RKO (cell line): ENCODE results near the gene KIRREL1.

Experiments used
- DNase-seq: peaks from one replicate; pipeline ENCODE4 v3.0.0-alpha.2; 2016; ENCODE audit warnings: low spot score

The KIRREL1 gene

DNA sequence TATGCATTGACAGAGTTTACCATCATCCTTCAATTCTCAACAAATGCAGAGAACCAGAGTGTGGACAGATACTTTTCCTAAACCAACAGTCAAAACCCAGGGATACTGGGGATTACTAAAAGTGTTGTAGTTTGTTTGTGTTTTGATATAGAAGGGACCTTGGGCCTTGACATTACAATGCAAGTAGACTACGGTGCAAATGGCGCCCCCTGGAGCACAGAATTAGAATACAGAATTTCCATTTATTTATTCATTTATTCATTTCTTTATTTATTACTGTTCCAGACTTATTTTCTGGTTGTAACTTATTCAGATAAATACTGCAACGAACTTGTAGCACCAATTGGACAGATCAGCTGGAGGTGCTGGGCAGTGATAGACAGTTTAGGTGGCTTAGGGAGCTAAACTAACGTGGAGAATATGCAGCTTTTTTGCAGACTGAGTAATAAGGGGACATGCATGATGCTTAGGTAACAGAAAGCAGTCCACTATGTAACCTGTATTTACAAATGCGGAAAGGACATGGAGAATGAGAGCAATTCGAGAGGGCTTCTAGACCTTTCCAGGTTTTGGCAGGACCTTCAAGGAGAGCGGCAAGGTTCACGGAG, 42.6 kb downstream of the KIRREL1 start:
- DNase-seq = peak; percentile 52

DNA sequence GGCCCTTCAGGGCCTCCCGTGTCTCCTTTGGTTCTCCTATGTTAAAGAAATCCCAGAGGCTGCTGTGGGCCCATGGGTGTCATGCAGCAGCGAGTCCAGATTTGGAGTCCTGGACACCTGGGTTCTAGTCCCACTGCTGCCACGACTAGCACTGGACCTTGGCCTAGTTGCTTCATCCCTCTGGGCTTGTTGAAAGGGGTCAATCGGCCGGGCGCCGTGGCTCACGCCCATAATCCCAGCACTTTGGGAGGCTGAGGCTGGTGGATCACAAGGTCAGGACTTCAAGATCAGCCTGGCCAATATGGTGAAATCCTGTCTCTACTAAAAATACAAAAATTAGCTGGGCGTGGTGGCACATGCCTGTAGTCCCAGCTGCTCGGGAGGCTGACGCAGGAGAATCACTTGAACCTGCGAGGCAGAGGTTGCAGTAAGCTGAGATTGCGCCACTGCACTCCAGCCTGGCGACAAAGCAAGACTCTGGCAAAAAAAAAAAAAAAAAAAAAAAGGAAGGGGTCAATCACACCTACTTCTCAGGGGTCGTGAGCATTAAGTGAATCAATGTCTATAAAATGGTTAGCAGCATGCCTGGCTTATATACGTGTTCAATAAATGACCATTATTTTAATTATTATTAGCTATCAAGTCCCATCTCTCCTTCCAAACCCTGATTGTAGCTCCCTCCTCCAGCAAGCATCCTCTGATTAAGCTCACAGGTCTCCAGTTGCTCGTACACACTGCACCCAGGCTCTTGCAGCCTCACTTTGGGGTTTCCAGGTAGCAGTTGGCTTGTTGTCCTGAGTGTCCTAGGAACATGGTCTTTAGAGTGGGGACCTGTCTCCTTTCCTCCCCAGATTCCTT, 43.8 kb downstream of the KIRREL1 start:
- no peak for DNase-seq

DNA sequence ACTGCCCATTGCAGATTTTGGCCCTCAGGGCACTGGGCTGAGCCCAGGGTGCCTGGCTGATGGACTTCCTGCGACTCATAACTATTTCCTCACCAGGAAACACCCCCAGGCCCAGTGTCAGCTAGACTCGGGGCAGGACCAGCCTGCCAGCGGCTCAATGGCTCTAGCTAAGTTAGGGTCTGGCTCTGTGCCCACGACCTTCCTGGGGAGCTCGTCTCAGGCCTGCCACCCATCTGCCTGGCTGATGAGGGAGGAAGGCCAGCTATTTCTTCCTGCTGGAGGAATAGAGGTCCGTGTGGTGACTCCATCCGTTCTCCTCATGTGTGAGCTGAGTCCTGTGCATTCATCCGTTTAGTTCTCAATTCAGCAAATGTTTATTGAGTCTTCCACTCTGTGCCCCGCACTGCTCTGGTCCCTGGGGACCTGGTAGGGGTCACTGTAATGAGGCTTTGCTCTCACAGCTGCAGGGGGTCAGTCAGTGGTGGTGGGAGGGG, 44.5 kb downstream of the KIRREL1 start:
- no peak for DNase-seq

DNA sequence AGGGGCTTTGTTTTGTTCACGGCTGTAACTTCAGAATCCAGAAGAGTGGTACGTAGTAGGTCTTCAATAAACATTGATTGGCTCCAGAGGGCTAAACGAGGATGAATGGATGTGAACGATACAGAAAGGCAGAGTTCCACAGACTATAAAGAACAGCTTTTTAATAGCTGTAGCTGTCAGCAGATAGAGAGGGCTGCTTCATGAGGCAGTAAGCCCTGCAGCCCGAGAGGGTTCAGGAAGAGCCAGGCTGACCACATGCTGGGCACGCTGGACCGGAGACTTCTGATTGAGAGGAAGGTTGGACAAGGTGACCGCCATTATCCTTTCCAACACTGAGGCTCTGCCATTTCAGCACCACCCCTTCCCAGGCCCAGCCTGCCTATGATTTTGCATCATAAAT, 45.3 kb downstream of the KIRREL1 start:
- no peak for DNase-seq

DNA sequence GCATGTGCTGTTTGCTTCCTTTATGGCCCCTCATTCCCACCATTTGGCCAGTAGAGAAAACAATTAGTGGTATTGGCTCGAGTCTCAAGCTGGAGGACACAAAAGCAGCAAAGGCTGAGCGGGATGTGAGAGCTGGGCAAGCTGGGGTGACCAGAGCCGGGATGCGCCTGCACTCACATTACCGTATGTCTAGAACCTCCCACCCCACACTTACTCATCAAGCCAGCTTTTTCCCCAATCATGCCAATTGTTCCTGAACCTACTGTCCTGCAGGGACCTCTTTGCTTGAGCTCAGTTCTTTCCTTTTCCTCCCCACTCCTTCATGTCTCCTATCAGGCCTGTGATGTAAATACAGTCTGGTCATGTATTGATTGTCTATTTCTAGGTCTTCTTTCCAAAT, 45.9 kb downstream of the KIRREL1 start:
- DNase-seq = no peak

DNA sequence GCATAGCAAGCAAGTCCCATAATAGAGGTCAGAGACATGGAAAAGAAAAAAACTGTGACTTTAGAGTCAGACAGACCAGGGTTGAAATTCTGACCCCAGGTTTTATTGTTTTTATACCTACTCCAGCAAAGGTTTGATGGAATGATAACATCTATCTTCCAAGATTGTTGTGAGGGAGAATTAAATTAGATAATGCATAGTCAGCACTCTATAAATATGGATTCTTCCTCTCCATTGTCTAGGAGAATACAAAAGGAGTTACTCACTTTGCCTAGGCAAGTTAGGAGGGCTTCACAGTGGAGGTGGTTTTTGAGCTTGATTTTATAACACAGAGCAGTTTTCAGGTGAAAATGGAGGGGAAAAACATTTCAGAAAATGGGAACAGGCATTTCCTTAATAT, 46.9 kb downstream of the KIRREL1 start:
- DNase-seq = no peak

DNA sequence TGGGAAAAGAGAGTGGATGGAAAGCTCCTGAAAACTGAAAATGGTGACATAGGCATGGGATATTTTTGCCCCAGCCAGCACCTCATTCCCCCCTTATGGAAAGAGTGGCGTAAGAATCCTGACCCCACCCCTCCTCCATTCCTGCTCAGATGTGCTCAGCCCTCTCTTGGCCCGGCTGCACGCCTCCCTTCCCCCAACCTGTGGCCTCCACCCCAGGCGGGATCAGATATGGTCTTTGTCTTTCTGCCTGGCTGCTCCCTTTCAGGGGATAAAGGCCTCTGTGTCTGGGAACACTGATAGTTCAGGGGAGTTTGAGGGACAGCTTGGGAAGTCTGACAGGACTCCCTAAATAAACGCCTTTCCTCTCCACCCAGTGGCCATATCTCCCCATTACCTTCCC, 49.8 kb downstream of the KIRREL1 start:
- DNase-seq = no peak

DNA sequence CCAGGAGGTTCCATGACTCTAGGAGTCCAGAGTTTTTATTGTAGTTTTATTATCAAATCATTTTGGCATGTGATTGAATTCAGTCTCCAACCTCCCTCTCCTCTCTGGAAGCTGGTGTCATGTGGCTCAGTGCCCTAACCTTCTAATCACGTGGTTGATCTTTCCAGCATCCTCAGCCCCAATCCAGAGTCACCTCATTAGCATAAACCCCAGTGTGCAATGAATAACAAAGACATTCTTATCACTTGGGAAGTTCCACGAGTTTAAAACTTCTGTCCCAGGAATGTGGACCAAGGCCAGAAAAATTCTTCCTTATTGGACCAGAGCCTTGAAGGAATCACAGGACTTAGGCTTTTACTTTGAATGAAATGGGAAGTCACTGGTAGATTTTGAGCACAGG, 52.2 kb downstream of the KIRREL1 start:
- DNase-seq = no peak

DNA sequence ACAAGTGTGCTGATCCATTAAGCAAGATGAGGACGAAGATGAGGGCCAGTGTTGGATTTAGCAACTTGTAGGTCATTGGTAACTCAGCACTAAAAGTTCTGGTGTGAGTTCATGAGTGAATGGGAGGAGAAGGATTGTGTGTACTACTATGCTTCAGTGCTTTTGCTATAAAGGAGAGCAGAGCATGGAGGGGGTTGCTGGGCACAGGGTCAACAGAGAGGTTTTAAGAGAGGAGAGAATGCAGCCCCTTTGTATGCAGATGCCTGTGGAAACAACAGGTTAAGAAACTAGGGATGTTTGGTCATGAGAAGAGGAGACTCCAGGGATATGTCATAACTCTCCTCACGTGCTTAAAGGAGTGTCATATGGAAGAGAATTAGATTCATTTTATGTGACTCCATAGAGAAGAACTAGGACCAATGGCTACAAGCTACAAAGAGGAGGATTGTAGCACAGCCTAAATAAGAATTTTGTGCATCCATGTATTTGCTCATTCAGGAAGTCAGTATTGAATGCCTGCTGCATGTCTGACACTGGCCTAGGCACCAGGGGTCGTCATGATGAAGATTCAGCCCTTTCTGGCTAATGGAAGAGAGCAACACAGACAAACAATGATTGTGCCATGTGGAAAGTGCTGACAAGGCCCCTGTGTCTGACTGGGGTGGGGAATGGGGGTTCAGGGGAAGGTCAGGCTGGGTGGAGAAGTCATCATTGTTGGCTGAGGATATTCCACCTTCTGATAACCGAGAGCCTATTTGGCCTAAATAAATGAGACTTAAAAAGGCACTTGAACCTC, 53.5 kb downstream of the KIRREL1 start:
- DNase-seq = no peak

DNA sequence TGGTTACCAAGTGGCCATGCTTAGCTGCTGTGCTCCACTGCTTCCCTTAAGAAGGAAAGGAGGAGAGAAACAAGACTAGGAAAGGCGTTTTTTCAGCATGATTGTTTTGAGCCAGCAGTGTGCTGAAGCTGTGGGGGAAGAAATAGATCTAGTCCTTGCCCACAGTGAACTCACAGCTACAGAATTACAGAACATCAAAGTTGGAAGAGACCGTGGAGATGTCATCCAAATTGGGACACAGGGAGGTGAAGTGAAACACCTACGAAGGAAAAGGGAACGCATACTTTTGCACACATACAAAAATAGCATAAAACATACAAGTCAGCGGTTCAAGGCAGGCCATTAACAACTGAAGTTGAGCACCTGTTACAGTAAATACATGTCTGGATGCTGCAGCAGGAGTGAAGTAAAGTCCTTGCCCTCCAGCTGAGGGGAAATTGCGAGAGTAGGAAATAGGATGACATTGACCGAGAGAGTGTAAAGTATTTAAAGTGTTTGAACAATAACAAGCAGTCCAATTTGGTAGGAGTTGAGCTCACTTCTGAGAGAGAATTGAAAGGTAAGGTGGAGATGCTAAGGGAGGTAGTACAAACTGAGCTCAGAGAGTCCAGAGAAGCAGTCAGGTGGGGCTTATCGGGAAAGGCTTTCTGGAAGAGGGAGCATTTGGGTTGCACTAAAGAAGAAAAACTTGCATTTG, 55.1 kb downstream of the KIRREL1 start:
- no peak for DNase-seq

DNA sequence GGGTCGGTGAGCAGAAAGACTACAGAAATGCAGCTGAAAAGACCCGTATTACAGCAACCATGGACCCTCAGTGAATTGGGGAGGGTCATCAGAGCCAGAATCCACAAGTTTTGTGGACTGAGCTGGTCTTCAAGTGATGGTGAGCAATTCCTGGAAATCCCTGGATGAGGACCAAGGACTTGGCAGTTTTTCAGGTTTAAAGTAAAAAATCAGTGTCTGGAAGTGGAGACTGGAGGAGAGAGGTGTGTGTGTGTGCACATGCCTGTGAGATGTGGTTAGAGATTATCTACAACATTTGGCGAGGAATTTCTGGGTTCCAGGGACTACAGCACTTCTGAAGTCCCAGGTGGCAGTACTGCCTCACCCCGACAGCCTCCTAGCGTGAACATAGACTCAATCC, 56.4 kb downstream of the KIRREL1 start:
- DNase-seq = no peak

DNA sequence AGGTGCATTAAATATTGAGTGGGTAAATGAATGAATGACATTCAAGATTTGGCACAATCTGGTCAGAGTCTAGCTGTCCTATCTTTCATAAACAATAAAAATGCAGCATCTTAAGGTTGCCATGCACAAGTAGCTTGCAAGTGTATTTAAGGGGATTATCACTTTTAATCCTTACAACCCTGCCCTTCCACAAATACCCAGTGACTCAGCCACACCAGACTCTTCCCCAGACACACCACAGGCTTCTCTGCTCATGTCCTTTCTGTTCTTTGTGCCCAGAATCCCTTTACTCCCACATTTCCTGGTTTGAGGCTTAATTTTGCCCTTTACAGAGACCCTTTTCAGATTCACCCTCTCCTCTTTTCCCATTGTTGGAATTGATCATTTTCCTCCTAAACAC, 59.8 kb downstream of the KIRREL1 start:
- no peak for DNase-seq

DNA sequence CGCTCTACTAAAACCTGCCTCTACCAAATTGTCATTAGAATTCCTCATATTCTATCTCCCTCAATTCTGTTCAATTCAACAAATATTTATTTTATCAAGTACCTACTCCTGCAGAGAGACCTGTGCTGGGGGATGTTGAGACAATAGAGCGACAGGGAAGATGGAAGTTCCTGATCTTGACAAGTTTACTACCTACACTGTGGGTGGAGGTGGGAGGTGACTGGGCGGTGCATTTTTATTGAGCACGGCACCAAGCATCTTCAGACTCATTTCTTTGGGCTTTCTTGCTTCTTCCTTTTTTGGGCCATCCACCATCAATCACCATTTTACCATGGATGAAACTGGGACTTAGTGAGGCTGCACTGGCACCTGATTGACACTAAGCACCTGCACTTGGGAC, 61.3 kb downstream of the KIRREL1 start:
- no peak for DNase-seq

DNA sequence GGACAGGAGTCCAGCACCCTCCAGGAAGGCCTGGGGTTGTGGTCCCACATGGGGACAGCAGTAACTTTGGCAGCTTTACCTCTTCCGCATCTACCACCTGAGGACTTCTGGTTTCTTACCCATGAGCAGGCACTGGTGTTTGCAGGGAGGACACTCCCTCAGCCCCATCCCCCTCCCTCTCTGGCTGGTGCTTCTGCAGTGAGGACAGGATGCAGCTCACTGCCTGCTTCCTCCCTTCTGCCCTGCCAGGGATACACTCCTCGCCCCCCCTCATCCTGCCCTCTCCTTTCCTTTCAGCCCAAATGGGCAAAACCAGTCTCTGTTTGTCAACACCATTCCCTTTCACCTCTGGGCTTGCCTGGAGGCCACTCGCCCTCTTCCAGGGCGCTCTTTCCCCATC, 62.4 kb downstream of the KIRREL1 start:
- DNase-seq = no peak

DNA sequence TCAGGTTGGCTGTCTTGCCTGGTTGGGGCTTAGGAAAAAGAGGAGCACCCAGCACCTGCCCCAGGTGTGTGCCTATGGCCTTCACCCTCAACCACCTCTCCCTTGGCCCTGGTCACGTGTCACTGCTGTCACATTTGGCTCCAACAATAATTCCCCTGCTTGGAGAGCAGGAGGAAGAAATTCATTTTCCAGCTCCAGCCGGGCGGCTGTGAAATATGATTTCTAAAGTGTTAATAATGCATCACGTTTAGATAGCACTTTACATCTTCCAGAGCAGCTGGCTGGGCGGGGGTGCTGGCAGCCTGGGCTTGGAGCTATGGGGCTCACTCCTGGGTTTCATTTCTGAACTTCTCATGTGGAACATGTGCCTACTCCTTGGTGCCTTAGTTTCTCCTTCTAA, 63.1 kb downstream of the KIRREL1 start:
- no peak for DNase-seq

DNA sequence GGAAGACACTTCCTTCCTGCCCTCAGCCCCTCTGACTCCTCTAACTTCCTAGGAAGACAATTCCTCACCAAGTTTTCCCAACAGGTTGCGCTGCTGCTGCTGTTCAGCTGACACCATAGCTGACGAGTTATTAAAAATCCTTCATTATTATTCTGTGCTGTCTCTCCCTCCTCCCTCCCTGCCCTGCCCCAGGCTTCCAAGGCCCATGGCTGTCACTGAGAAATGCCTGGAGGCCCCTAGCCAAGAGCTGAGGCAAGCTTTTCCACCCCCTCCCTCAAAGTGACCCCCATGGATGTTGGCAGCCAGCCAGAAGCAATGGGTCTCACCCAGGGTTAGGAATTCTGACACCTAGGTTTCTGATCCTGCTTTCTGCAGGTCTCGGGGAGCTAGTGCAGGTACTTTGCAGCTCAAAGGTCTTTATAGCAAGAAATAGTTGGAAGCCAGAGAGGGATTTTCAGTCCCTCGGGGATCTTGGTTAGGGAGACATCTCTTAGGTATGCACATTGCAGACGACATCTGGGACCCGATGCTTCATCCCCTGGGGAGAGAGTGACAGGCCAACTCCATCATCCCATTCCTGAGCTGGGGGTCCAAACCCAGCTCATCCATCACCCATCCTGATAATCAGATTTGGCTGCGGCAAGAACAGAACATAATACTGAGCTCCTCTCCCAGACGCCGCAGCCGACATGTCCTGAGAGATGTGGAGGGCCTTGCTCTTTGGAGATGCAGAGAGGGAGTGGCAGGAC, 65.0 kb downstream of the KIRREL1 start:
- no peak for DNase-seq

DNA sequence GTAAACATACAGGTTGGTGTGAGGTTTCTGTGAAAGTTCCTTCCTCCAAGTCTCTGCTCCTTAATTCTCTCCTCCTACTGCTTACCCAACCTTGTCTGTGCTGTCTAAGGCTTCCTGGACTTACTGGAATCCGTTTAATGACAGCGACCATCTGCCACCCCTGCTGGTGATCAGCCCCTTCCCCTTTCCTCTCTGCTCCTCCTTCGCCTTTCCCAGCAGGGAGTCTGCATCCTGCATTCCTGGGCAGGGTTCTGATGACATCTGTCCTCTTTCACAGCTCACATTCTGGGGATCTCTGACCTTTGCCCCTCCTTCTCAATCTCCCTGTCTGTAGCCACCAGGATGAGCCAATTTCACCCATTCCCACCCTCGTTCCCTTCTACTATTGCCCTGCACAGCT, 66.5 kb downstream of the KIRREL1 start:
- no peak for DNase-seq

DNA sequence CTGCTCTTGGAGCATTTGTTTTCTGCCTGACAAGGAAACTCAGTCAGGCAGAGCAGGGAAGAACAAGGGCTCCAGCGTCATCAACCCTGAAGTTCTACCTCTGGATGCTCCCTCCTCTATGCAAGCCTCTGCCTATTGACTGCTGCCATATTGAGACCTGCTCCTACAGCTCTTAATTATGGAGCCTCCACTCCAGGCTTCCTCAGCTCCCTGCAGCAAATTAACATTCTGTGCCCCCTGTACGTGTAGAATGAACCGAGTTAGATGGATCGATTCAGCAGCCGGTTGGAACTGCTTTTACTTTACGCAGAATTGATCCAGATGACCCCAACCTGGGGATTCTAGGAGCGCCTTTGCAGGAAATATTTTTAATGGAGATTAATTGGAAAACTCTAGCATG, 68.7 kb downstream of the KIRREL1 start:
- DNase-seq = no peak

DNA sequence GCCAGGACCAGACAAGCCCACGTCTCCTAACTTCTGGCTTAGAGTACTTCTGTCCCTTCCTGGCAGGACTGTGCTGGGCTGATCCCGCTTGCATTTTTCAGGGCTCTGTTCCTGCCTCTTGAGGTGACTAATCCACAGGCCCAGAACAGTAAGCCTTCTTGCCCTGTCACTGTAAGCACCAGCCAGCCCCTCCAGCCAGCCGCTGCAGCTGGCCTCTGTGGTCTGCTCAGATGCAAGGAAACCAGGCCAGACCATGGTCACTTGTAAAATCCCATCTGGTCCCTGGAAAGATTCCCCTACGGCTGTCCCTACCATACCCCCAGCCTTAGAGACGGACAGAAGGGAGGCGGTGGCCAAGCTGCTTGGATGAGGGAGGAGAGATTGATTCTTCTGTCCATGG, 74.2 kb downstream of the KIRREL1 start:
- DNase-seq = no peak

DNA sequence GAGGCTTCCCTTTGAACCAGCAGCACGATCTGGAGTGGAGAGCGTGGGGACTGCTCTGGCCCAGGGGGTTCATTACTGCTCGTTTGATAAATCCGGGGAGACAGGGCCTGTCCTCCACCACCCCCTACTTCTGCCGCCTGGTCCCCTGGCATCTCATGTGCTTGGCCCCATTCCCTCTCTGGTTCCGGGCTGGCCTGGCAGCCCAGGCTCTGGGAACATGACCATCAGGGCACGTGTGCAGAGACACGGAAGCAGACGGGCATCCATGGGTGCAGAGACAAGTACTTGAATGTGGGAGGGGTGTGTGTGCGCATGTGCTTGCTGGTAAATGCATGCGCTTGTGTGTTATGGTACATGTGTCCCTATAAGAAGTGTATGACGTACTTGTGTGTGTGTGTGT, 75.5 kb downstream of the KIRREL1 start:
- no peak for DNase-seq

DNA sequence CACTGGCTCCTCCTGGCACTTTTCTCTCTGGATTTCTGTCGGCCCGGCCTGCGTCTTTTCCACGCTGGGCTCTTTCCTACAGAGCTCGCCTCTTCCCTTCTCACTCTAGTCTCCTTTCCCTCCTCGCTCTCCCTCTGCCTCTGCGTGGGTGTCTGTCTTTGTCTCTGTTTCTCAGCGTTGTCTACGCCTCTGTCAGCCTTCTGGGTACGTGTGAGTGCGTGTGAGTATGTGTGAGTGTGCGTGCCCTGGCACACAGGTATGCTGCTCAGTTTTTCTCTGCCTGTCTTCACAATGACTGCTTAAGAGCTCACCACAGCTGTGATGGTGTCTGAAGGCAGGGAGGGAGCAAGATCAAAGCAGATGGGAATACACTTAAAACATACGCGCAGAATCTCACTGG, 77.7 kb downstream of the KIRREL1 start:
- DNase-seq = no peak

DNA sequence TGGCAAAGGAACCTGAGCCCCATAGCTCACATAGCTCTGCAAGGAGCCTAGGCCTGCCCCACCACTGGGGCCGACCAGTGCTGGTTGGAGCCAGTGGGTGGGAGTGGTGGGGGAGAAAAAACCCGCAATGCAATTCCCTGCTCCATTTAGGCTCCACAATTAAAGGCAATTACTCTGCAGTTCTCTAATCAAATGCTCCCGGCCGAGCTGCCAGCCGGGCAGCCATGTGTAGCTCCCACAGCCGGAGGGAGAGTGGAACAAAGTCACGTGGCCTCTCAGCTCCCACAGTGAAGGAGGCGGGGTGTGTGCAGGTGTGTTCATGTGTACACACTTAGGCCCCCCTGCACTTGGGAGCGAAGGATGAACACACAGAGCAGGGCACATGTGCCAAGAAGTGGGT, 81.6 kb downstream of the KIRREL1 start:
- DNase-seq = no peak
